BLaER1 (cell line): Measurements from ENCODE around the gene ATP5ME.

Source experiments
- H3K27ac ChIP-seq: shearing (Covaris generic); formaldehyde crosslinking; 2 replicates; pipeline ENCODE4 v1.8.1; 2022
- H3K27me3 ChIP-seq: shearing (Covaris generic); formaldehyde crosslinking; 2 replicates; pipeline ENCODE4 v1.8.1; 2022
- H3K36me3 ChIP-seq: shearing (Covaris generic); formaldehyde crosslinking; 2 replicates; pipeline ENCODE4 v1.8.1; 2022
- H3K4me1 ChIP-seq: shearing (Covaris generic); formaldehyde crosslinking; 2 replicates; pipeline ENCODE4 v1.8.1; 2022
- H3K4me2 ChIP-seq: shearing (Covaris generic); formaldehyde crosslinking; 2 replicates; pipeline ENCODE4 v1.8.1; 2022
- H3K4me3 ChIP-seq: shearing (Covaris generic); formaldehyde crosslinking; 2 replicates; pipeline ENCODE4 v1.8.1; 2022
- H3K9ac ChIP-seq: shearing (Covaris generic); formaldehyde crosslinking; 2 replicates; pipeline ENCODE4 v1.8.1; 2022
- H3K9me3 ChIP-seq: shearing (Covaris generic); formaldehyde crosslinking; 2 replicates; pipeline ENCODE4 v1.8.1; 2022
- H4K20me1 ChIP-seq: shearing (Covaris generic); formaldehyde crosslinking; 2 replicates; pipeline ENCODE4 v1.8.1; 2022
- Cebpa-rat ChIP-seq: shearing (Covaris generic); IDR thresholded peaks from 2 replicates; pipeline ENCODE4 v1.8.1; 2022

Gene ATP5ME

DNA sequence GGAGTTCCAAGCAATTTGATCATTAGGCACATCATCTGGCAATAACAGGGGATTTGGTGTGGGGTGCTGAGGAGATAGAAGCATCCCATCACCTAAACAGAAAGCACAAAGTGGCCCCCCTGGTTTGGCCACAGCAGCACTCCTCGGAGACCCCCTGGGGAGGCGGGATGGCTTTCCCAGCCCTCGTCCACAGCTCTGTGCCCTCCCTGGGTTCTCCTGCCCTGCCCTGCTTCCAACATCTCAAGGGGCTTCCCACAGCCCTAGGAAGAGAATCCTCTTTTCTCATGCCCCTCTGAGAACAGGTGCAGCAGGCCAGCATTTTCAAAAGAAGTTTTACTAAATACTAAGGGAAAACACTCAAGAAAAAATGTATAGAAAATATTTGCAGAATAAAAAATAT is 12.8 kb downstream of the ATP5ME start:
- Histone ChIP-seq H3K27ac (no peak overlapping the region), H3K36me3 (peaks cover 23% of the 10 kb centered on the region), H3K4me1 (peaks cover 28% of the 10 kb centered on the region), H3K4me3 (no peak overlapping the region), H3K4me2 (no peak overlapping the region), H3K9ac (no peak overlapping the region), H3K27me3 (no peaks in the 10 kb centered on the region), H3K9me3 (no peaks in the 10 kb centered on the region), H4K20me1 (no peaks in the 10 kb centered on the region)
- no peak for TF ChIP-seq Cebpa-rat

DNA sequence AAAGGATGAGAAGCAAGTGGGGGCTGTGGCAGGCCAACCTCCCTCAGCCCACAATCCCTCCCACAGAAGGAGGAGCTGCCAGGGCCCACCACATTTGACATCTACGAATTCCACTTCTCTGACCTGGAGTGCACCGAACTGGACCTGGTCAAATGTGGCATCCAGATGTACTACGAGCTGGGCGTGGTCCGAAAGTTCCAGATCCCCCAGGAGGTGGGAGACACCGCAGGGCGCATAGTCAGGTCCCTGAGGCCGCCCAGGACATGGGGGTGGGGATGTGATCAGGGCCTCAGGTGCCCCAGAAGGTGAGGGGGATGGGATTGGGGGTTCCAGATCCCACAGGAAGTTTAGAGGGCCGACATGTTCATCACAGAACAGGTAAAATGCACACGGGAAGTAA is 13.7 kb downstream of the ATP5ME start:
- no peaks in the 10 kb centered on the region for H4K20me1 ChIP-seq
- H3K27ac ChIP-seq: no peak overlapping the region
- H3K9ac ChIP-seq: no peak overlapping the region
- peaks cover 23% of the 10 kb centered on the region for H3K36me3 ChIP-seq
- no peaks in the 10 kb centered on the region for H3K27me3 ChIP-seq
- H3K4me1 ChIP-seq: peaks cover 20% of the 10 kb centered on the region
- no peak for TF ChIP-seq Cebpa-rat
- no peak overlapping the region for H3K4me3 ChIP-seq
- H3K4me2 ChIP-seq: no peak overlapping the region
- H3K9me3 ChIP-seq: no peaks in the 10 kb centered on the region

DNA sequence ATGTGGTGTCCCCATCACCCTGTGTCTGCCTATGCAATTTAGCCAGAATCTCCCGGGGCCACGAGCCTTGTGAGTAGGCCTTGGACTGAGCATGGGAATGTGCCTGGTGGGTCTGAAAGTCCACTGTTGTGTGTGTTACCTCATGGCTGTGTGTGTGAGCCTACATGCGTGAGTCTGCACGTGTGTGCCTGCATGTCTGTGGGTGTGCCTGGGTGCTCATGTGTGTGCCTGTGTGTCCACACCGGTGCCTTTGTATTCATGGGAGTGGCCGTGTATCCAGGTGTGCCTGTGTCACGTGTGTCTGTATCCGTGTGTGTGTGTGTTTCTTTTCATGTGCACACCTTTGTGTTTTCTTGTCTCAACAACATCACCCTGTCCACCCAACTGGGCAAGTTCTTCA is 14.2 kb downstream of the ATP5ME start:
- H3K4me3 ChIP-seq: no peak overlapping the region

GRCh38 chr4:658681-659667 is 15.1 kb downstream of the ATP5ME start:
- H4K20me1 ChIP-seq: no peaks in the 10 kb centered on the region
- no peak overlapping the region for H3K4me2 ChIP-seq
- TF ChIP-seq Cebpa-rat: no peak
- H3K9me3 ChIP-seq: no peaks in the 10 kb centered on the region
- H3K27me3 ChIP-seq: no peaks in the 10 kb centered on the region
- peaks cover 23% of the 10 kb centered on the region for H3K36me3 ChIP-seq
- H3K4me3 ChIP-seq: no peak overlapping the region
- peaks cover 7% of the 10 kb centered on the region for H3K4me1 ChIP-seq
- H3K27ac ChIP-seq: no peak overlapping the region
- no peak overlapping the region for H3K9ac ChIP-seq

More for the DNA sequence above, 14.2 kb downstream of the ATP5ME start:
- H3K4me2 ChIP-seq: no peak overlapping the region
- no peak for TF ChIP-seq Cebpa-rat
- no peaks in the 10 kb centered on the region for H4K20me1 ChIP-seq
- H3K9ac ChIP-seq: no peak overlapping the region
- H3K36me3 ChIP-seq: peaks cover 23% of the 10 kb centered on the region
- H3K4me1 ChIP-seq: peaks cover 14% of the 10 kb centered on the region
- H3K9me3 ChIP-seq: no peaks in the 10 kb centered on the region
- H3K27me3 ChIP-seq: no peaks in the 10 kb centered on the region
- H3K27ac ChIP-seq: no peak overlapping the region

DNA sequence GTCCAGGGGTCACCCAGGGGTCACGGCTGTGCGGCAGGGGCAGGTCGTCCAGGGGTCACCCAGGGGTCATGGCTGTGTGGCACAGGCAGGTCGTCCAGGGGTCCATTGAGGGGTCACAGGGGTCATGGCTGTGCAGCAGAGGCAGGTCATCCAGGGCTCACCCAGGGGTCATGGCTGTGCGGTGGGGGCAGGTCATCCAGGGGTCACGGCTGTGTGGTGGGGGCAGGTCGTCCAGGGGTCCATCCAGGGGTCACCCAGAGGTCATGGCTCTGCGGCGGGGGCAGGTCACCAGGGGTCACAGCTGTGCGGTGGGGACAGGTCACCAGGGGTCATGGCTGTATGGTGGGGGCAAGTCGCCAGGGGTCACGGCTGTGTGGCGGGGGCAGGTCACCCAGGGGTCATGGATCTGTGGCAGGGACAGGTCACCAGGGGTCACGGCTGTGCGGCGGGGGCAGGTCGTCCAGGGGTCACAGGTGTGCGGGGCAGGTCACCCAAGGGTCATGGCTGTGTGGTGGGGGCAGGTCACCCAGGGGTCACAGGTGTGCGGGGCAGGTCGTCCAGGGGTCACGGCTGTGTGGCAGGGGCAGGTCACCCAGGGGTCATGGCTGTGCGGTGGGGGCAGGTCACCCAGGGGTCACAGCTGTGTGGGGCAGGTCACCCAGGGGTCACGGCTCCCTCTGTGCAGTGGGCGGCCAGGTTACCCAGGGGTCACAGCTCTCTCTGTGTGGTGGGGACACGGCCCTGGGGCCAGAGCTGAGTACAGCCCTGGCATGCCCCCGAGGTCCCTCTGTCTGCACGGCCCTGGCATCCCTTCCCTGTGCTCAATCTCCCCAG is 16.0 kb downstream of the ATP5ME start:
- Histone ChIP-seq H3K36me3 (peaks cover 23% of the 10 kb centered on the region), H3K9ac (no peak overlapping the region), H3K27ac (no peak overlapping the region), H3K27me3 (no peaks in the 10 kb centered on the region), H3K4me1 (peaks cover 9% of the 10 kb centered on the region), H3K4me2 (no peak overlapping the region), H3K9me3 (no peaks in the 10 kb centered on the region), H4K20me1 (no peaks in the 10 kb centered on the region), H3K4me3 (no peak overlapping the region)
- no peak for TF ChIP-seq Cebpa-rat

DNA sequence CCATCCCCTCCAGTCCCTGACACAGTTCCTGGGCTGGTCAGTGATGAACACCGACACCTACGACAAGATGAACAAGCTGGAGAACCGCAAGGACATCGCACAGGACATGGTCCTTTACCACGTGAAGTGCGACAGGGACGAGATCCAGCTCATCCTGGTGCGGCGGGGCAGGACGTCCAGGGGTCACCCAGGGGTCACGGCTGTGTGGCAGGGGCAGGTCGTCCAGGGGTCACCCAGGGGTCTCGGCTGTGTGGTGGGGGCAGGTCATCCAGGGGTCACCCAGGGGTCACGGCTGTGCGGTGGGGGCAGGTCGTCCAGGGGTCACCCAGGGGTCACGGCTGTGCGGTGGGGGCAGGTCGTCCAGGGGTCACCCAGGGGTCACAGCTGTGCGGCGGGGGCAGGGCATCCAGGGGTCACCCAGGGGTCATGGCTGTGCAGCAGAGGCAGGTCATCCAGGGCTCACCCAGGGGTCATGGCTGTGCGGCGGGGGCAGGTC is 16.7 kb downstream of the ATP5ME start:
- Histone ChIP-seq H3K27ac (no peak overlapping the region), H3K4me1 (0 out of 2 replicates have a peak, but pooled peaks cover 5% of the 10 kb centered on the region), H3K27me3 (no peaks in the 10 kb centered on the region), H3K4me3 (no peak overlapping the region), H4K20me1 (no peaks in the 10 kb centered on the region), H3K36me3 (peaks cover 21% of the 10 kb centered on the region), H3K9ac (no peak overlapping the region), H3K9me3 (no peaks in the 10 kb centered on the region), H3K4me2 (no peak overlapping the region)
- TF ChIP-seq Cebpa-rat: no peak

- no peak overlapping the region for H3K4me3 ChIP-seq
- H3K27ac ChIP-seq: no peak overlapping the region
- H4K20me1 ChIP-seq: no peaks in the 10 kb centered on the region
- no peak for TF ChIP-seq Cebpa-rat
- H3K36me3 ChIP-seq: peaks cover 14% of the 10 kb centered on the region; the same call in 1 of the 2 replicates
- no peak overlapping the region for H3K9ac ChIP-seq
- 0 out of 2 replicates have a peak, but pooled peaks cover 5% of the 10 kb centered on the region for H3K4me1 ChIP-seq
- no peaks in the 10 kb centered on the region for H3K27me3 ChIP-seq
- no peak overlapping the region for H3K4me2 ChIP-seq
- no peaks in the 10 kb centered on the region for H3K9me3 ChIP-seq
These were observed 17.4 kb downstream of the ATP5ME start for GRCh38 chr4:656436-657337.

DNA sequence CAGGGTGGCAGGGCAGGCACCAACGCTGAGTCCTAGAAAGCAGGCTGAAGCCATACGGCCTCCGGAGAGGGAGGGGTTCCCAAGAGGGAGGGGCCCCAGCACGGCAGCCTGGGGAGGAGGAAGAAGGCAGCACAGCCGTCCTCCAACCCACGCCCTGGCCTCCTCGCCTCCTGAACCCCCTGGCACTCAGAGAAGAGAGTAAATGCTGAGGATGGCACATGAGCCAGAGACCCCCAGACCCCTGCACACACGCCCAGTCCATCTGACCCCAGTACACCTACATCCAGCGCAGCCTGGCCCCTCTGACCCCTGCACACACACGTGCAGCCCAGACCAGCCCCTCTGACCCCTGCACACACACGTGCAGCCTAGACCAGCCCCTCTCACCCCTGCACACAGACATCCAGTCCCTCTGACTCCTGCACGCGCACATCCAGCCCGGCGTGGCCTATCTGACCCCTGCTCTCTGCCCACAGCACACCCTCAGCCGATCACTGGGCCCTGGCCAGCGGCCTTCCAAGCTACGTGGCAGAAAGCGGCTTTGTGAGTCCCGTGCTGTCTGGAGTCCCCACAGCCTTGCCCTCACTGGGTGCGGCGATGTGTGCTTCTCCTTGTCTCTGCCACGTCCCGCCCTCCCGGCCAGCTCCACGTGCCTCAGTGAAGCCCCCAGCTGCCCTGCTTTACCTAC is 18.5 kb downstream of the ATP5ME start:
- 0 out of 2 replicates have a peak, but pooled peaks cover 5% of the 10 kb centered on the region for H3K4me1 ChIP-seq
- no peaks in the 10 kb centered on the region for H3K9me3 ChIP-seq
- no peak overlapping the region for H3K4me2 ChIP-seq
- H3K9ac ChIP-seq: no peak overlapping the region
- no peak for TF ChIP-seq Cebpa-rat
- no peaks in the 10 kb centered on the region for H4K20me1 ChIP-seq
- peaks cover 10% of the 10 kb centered on the region; the same call in 1 of the 2 replicates for H3K36me3 ChIP-seq
- no peak overlapping the region for H3K27ac ChIP-seq
- H3K4me3 ChIP-seq: no peak overlapping the region
- H3K27me3 ChIP-seq: no peaks in the 10 kb centered on the region
